ENCODE measurements around the gene LRP5. TPM values are rescaled to one million over a fixed set of nuclear protein-coding genes. Genes with fewer than 3 reads are reported as not detected.

Gene LRP5
- total and polyA plus RNA-seq, 3 donors from 2014 or later = 15.7 to 21.3 (median 20.6) TPM

GRCh38 chr11:68418648-68419047, 106.3 kb downstream of the LRP5 start:
- no peaks in the 10 kb centered on the region for H3K4me1 ChIP-seq
- H3K27ac ChIP-seq = no peak overlapping the region
- no peak for TF ChIP-seq POLR2A (IDR thresholded peaks at IDR 0.05)
- no peak for TF ChIP-seq CTCF (IDR thresholded peaks at IDR 0.05)
- no peak overlapping the region for H3K4me3 ChIP-seq
- no peaks in the 10 kb centered on the region for H3K27me3 ChIP-seq
- intact Hi-C loops (cut with DNase I; ENCODE audit: low total_unique reads) = no loop called here
- DNase-seq = no peak
- H3K36me3 ChIP-seq (ENCODE audit: low read depth, missing control alignments) = no peaks in the 10 kb centered on the region
- no peaks in the 10 kb centered on the region for H3K9me3 ChIP-seq
- 84 to 87% methylated on average over 6 of the region's 6 CpGs for WGBS, 2 donors

- Histone ChIP-seq H3K36me3 (ENCODE audit: low read depth, missing control alignments) (no peaks in the 10 kb centered on the region), H3K9me3 (no peaks in the 10 kb centered on the region), H3K27ac (no peak overlapping the region), H3K4me1 (no peaks in the 10 kb centered on the region), H3K4me3 (no peak overlapping the region), H3K27me3 (no peaks in the 10 kb centered on the region)
- no peak for TF ChIP-seq POLR2A (IDR thresholded peaks at IDR 0.05)
- TF ChIP-seq CTCF (IDR thresholded peaks at IDR 0.05) = no peak
- no peak for DNase-seq
- intact Hi-C loops (cut with DNase I; ENCODE audit: low total_unique reads) = no loop called here
- WGBS, 2 donors = 97% methylated on average over 7 of the region's 7 CpGs
Measured at GRCh38 chr11:68420171-68420570, 107.8 kb downstream of the LRP5 start.

- intact Hi-C loops (cut with DNase I; ENCODE audit: low total_unique reads) = no loop called here
- WGBS, 2 donors = 97 to 98% methylated on average over 14 to 21 of the region's 21 CpGs
- DNase-seq = no peak
- no peaks in the 10 kb centered on the region for H3K9me3 ChIP-seq
- no peak overlapping the region for H3K27ac ChIP-seq
- no peak overlapping the region for H3K4me3 ChIP-seq
- no peaks in the 10 kb centered on the region for H3K36me3 ChIP-seq (ENCODE audit: low read depth, missing control alignments)
- no peak for TF ChIP-seq CTCF (IDR thresholded peaks at IDR 0.05)
- no peak for TF ChIP-seq POLR2A (IDR thresholded peaks at IDR 0.05)
- H3K27me3 ChIP-seq = no peaks in the 10 kb centered on the region
- H3K4me1 ChIP-seq = no peaks in the 10 kb centered on the region
Measured at GRCh38 chr11:68423481-68423880, 111.1 kb downstream of the LRP5 start.

- 93 to 97% methylated on average over 12 to 19 of the region's 19 CpGs for WGBS, 2 donors
- intact Hi-C loops (cut with DNase I; ENCODE audit: low total_unique reads) = no loop called here
- DNase-seq = no peak
- Histone ChIP-seq H3K27ac (no peak overlapping the region), H3K27me3 (no peaks in the 10 kb centered on the region), H3K9me3 (no peaks in the 10 kb centered on the region), H3K36me3 (ENCODE audit: low read depth, missing control alignments) (no peaks in the 10 kb centered on the region), H3K4me1 (no peaks in the 10 kb centered on the region), H3K4me3 (no peak overlapping the region)
- TF ChIP-seq CTCF (IDR thresholded peaks at IDR 0.05) (no peak), POLR2A (IDR thresholded peaks at IDR 0.05) (no peak)
Measured at GRCh38 chr11:68424101-68424632, 111.8 kb downstream of the LRP5 start.

All from testis (tissue), 3 donors.